ENCODE results near the gene FRYL.
A peak's percentile ranks its signal among the peaks of the same experiment; 100 is the strongest.
"Not testable (repeated sequence)": the region's sequence is repeated elsewhere in the genome, so short reads cannot be mapped to it uniquely, and the experiment has no call there.

Gene FRYL

DNA sequence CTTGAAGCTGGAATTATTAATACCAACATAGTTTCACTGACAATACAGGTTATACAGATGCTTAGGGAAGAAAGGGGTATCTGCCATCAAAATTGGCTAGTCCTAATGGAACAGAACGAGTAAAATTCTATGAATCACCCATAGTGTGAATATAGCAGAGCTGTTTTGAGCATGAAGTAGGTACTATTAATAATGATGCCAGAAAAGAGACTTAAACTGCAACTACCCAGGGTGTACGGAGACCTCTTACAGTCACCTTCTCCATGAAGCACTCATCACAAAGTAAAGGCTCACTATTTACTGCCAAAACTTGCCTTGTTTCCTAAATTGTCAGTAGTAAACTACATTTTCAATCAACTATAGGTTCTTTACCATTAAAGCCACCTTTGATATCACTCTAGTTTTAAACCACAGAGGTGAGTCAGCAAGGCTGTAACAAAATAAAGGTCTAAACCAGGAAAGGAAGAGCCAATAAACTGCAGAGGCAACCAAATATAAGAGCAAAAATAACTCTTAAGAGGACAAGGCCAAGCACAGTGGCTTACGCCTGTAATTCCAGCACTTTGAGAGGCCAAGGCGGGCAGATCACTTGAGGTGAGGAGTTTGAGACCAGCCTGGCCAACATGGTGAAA, 114.4 kb downstream of the FRYL start:
- no peak for DNase-seq (ENCODE audit: low read depth in 2 of 2, low spot score in 1 of 2)

DNA sequence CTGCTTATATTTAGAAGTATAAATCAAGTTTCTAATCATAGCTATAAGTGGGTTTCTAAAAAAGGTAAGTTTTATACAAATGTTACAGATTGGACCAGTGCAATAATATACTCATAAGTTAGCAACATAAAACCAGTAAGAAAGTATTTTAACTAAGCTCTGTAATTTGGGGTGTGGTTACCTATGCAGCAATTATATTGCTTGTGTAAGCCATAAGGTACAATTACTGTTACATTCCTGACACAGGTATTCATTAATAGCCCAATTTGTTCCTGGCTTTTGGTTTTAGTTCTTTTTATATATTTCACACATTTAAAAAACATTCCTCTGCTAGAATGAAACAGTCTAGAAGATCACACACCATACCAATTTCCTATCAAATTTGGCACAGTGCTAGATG, 115.1 kb downstream of the FRYL start:
- no peak for DNase-seq (ENCODE audit: low read depth in 2 of 2, low spot score in 1 of 2)

DNA sequence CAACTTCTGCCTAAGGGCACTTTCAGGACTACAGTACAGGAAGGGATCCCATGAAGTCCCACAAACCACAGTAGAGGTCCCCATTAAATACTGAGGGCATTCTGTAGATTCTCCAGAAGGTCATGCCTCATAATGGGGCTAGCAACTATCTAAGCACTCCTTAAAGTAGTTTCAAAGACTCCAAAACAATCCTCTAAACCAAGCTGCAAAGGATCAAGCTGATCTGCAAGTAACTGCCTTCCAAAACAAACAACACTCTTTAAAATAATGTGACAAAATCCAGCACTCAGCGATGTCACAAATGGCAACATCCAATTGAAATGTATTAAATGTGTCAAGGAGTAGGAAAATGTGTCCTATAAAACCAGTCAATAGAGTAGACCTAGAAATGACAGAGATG, 118.7 kb downstream of the FRYL start:
- DNase-seq (ENCODE audit: low read depth in 2 of 2, low spot score in 1 of 2) = no peak

DNA sequence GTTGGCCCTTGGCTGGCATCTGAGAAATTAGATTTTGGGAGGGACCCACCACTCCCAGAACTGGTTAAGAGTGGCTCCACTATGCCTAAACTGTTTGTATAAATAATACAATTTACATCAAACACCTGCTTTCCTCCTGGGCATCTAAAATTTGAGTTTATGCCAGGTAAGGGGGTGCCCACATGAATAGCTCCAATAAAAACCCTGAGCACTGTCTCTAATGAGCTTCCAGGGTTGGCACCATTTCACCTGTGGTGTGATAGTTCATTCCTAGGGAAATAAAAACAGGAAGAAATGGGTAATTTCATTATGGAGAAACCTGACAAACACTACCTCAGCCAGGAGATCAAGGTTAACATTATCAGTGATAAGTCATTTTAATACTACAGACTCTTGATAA, 119.7 kb downstream of the FRYL start:
- DNase-seq (ENCODE audit: low read depth in 2 of 2, low spot score in 1 of 2) = no peak

DNA sequence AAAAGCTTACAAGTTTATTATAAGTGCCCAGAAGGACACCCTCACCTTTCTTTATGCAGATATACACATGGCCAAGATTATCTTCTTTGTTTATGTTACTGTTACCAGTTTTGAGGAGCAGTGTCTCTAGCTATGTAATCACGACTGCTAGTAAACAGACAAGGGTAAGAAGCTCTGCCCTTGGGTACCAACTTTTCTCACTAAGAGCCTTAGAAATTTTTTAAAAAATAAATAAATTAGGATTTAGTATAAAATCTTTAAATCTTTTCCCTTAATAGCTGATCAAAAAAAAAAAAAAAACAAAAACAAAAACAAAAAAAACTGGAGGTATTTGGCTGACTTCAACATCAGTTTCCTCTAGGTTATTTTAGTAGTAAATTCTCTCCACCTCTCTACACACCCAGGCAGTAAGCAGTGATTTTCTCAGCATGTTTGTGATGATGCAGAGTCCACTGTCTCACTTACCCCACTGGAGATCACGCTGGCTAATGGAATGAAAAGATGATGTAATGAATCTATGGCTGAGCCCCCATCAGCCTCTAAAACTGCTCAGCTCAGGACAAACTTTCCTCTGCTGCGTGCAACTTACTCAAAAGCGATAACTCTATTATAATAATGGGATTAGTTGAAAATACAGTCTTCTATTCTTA, 125.9 kb downstream of the FRYL start:
- no peak for DNase-seq (ENCODE audit: low read depth in 2 of 2, low spot score in 1 of 2)

DNA sequence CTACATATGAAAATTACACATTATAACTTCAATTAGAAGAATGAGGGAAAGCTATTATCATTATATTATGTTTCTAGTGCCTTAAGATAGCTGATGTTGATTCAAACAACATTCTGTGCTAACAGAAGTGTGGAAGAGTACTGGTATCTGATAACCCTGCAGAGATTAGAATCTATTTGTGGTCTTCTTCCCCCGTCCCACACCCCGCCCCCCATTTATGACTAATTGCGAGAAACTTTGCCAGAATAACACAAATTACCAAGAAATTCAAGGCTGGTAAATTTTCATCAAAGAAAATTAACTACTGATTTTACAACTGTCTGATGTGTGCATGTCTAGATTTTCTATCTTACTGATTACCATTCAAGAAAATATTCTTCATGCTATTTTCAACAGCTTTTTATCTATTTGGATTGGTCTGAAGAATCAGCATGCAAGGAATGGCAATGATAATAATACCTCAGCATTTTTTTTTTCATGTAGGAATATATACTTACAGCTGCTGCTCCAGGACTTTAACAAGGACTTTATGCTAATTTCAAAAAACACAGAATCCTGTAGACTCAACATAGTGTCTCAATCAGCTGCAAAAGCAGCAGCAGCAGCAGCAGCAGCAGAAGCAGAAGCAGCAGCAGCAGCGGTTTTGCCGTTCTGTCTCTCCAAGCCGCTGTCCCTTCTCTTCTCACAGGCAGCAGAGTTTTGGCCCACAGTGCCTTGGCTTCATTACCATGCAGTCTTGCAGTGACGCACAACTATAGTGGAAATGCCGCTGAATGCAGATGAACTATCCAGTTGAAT, 126.7 kb downstream of the FRYL start:
- DNase-seq (ENCODE audit: low read depth in 2 of 2, low spot score in 1 of 2) = peak in 1 of 2 donors; percentile 11

DNA sequence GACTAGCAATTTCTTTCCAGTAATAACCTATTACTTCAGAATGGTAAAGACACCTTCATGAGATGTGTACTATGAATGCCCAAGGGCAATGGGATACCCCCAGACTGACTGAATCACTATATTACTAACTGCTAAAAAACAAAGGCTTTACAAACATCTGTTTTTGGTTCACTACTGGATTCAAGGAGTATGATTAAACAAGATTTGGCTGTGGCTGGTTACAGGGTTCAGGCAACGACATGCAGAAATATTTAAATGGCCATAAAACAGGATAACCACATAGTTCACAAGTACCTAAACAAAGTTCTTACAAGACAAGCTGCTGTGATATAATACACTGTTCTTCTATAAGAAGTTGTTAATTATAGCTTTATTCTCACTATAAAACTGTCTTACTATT, 128.2 kb downstream of the FRYL start:
- no peak for DNase-seq (ENCODE audit: low read depth in 2 of 2, low spot score in 1 of 2)

DNA sequence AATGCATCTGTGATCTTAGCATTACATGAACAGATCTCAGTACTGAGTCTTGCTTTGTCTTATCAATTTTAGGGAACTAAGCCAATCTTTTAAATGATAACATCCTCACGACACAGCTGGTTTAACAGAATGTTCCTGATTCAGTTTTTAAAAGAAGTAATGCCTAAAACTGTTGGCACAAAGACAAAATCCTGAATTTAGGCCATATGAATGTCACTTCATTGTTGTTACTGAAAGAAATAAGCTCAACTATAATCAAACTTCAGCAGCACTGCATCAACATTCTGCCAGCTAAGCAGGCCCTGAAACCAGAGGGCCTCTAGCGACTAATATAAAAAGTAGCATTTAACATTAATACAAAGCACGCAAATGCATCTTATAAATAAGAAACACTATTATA, 130.6 kb downstream of the FRYL start:
- no peak for DNase-seq (ENCODE audit: low read depth in 2 of 2, low spot score in 1 of 2)

DNA sequence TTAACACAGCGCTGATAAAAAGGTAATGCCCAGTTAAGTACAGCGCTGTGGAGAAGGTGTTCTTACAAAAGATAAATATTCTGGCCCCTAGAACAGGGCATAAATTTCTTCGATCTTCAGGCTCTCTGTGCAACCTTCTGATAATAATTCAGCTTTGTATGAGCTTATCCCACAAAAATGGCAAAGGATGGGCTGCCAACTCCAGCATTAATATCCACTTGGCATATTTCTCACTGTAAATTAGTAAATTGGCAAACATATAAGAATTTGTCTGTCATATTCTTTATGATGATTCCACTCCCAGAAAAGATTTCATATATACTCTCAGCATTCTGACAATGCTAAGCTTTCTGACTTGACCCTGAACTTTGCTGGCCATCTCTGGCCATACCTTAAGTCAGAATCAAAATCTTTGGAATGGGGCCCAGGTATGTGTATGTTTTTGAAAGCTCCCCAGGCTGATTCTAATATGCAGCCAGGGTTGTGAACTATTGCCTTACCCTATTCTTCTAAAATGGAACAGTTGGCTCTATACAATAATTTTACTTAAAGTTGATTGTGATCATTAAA, 134.8 kb downstream of the FRYL start:
- DNase-seq (ENCODE audit: low read depth in 2 of 2, low spot score in 1 of 2) = no peak

DNA sequence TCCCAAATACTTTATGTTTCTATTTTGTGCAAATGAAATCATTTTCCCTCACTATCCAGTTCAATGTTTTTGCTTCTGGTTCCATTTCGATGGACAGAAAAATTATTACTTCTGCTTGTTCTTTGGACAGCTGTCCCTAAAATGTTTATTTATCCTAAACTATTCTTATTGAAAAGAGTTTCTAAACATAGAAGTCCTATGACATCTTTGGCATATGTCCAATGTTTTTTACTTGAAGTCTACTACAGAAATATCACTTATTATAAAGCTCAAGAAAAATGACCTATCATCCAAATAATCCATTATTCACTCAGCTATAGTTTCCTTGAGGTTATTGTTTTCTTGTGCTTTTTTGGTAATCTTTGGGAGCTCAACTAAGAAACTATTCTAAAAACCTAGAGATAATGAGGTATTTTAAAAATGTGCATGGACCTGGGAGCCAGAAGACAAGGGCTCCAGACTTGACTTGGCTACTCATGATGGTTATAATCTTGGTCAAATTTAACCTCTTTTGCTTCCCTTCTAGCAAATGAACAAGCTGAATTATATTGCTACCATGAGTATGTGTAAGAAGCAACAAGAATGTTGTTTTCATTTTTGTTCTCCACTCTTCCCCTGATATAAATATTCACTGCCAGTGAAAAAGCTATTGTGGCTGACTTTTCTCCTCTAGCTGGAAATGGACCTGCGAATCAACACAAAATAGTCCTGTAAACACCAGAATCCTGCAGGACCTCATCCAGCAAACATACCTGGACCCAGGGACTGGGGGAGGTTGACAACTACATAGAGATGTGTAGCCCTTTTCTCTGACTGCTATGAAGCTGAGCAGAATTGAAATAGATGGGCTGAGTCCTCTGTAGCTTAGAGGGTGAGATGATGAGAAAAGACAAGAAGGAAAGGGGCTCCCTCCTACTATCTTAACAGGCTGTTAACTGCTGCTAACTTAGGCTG, 137.4 kb downstream of the FRYL start:
- no peak for DNase-seq (ENCODE audit: low read depth in 2 of 2, low spot score in 1 of 2)

DNA sequence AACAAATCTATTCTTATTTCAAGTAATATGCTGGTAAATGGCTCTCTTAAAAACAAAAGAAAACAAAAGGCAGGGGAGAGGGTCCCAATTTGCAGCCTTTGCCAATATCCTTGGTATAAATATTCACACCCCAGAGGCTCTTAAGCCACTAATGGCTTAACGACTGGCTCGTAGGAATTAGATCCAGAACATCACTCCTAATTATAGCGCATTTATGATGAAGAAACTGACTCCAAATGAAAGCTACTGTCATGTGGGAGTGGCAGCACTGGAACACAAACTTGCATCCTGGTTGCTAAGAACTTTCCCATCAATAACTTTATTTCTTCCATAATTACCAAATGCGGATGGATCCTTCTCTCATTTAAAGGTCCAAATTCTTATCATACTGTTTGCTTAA, 138.7 kb downstream of the FRYL start:
- no peak for DNase-seq (ENCODE audit: low read depth in 2 of 2, low spot score in 1 of 2)

DNA sequence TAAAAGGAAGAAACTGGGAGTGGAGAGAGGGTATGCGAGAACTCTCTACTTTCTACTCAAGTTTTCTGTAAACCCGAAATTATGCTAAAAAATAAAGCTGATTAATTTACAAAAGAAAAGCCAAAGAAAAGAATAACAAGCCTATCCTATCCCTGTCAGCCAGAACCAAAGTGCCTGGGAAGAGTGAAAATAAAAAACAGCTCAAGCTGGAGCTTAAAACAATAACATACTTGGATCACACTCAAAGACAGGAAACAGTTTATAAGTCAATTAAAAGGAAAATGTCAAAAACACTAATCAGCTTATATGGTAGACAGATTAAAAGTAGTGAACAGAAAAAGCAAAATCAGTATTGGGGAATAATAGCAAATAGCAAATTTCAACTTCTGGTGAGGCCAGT, 139.4 kb downstream of the FRYL start:
- DNase-seq (ENCODE audit: low read depth in 2 of 2, low spot score in 1 of 2) = no peak

DNA sequence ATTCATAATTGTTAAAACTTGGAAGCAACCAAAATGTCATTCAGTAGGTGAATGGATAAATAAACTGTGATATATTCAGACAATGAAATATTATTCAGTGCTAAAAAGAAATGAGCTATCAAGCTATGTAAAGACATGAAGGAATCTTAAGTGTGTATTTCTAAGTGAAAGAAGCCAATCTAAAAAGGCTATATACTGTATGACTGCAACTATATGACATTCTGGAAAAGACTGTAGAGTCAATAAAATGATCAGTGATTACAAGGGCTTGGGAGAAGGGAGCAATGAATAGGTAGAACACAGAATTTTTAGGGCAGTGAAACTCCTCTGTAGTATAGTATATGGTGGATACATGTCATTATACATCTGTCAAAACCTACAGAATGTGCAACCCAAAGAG, 139.9 kb downstream of the FRYL start:
- no peak for DNase-seq (ENCODE audit: low read depth in 2 of 2, low spot score in 1 of 2)

DNA sequence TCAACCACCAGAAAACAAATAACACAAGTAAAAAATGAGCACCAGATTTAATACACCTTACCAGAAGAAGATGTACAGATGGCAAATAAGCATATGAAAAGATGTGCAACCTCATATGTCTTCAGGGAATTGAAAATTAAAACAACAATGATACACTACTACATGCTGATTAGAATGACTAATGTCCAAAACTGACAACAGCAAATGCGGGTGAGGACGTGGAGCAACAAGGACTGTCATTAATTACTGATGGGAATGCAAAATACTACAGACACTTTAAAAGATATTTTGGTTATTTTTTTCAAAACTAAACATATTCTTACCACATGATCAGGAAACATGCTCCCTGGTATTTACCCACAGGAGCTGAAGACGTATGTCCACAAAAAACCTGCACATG, 140.3 kb downstream of the FRYL start:
- DNase-seq (ENCODE audit: low read depth in 2 of 2, low spot score in 1 of 2) = no peak

DNA sequence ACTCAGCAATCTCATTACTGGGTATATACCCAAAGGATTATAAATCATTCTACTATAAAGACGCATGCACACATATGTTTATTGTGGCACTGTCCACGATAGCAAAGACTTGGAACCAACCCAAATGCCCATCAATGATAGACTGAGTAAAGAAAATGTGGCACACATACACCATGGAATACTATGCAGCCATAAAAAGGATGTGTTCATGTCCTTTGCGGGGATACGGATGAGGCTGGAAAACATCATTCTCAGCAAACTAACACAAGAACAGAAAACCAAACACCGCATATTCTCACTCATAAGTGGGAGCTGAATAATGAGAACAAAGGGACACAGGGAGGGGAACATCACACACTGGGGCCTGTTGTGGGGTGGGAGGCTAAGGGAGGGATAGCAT, 141.5 kb downstream of the FRYL start:
- DNase-seq (ENCODE audit: low read depth in 2 of 2, low spot score in 1 of 2) = not testable (repeated sequence)

DNA sequence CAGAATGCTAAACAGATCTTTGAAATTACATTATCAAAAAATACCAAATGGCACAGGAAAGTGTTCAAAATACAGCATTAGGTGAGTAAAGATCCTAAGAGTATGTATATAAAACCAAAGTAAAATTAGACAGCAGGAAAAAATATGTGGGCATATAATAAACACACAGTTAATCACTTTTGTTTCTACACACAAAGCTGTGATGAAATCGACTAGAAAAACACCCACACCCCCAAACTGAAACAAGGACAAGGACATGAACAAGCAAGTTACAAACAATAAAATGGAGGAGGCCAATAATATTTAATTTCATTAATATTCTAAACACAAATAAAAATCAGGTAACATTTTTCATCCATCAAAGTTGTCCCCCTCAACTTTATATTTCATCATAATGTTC, 143.2 kb downstream of the FRYL start:
- DNase-seq (ENCODE audit: low read depth in 2 of 2, low spot score in 1 of 2) = no peak

DNA sequence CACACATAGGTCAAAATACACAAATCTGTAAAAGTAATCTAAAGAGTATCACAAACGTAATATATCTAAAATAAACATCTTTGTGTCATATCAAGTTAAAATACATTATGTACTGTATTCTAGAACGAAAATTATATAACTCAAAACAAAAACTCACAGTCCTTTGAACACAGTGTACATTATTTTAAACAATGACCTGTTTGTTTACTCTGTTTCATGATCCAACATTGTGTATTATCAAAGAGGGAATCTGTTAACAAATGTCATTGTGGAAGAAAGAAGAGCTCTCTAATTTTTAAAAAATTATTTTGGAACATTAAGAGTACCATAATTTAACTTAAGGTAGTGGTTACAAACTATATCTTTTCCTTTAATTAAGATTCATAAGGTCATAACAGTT, 144.1 kb downstream of the FRYL start:
- DNase-seq (ENCODE audit: low read depth in 2 of 2, low spot score in 1 of 2) = no peak

DNA sequence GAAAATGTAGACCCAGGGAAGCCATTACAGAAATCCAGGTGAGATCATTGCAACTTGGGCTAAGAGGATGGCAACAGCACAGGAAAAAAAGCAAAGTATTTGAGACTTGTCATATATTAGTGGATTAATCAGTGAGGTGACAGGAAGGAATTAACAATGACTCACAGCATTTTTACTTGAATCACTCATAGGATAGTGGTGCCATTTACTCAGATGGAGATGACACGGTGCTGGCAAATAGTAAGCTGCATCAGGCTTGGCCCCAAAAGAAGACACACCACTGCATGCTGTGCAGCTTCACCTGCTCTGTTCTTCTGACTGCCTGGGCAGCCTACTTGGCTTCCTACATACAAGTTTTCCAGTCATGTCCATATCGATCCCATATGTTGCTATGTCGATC, 144.8 kb downstream of the FRYL start:
- DNase-seq (ENCODE audit: low read depth in 2 of 2, low spot score in 1 of 2) = no peak

DNA sequence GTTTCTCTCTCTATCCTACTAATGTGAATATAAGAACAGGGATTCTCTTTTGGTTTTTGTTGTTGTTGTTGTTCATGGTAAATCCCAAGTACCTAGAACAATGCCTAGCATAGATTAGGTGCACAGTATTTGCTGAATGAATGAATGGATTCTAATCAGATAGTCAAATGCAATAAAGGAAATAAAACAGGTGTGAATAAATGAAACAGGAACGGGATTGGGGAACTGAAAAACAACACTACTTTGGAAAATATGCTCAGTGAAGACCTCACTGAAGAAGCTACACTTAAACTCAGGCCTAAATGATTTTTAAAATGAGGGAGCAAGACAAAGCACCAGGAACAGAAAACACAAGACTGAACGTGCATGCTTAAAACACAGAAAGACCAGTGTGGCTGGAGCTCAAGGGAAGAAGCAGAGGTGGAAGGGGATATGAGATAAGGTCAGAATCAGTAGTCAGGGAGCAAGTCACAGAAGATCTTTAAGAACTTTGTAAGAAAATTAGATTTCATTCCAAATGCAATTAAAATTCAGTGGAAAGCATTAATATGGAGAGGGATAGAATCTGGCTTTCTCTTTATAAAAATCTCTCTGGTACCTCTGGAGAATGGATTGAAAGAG, 145.3 kb downstream of the FRYL start:
- no peak for DNase-seq (ENCODE audit: low read depth in 2 of 2, low spot score in 1 of 2)

DNA sequence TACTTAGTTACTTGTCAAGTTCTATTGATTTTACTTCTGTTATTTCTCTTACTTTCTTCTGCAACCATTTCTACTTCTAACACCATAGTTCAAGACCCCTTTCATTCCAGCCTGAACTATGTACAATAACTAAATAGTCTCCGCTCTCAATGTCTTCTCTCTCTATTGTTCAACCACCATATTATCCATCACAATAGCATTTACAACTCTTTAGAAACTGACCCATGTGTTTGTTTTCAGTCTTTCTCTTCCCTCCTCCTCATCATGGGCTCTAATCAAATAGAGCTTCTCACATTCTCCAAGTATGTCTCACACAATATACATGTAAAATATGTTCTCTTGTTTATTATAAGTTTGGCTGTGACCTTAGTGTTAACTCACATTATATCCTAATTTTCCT, 146.4 kb downstream of the FRYL start:
- no peak for DNase-seq (ENCODE audit: low read depth in 2 of 2, low spot score in 1 of 2)

DNA sequence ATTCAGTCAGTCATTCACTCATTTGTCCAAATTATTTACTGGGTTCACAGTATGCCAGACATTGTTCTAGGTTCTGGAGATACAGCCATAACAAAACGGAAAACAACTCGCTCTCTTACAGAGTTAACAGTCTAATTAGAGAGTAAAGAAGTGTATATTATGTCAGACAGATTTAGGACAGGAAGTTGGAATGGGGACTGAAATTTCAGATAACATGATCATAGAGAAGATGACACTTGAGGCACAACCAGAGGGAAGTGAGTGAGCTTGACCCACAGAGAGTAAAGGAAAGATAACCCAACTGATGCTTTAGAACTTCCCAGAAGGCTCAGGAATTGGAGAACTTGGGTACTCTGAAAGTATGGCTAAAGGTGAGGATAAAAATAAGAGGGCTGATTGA, 150.6 kb downstream of the FRYL start:
- no peak for DNase-seq (ENCODE audit: low read depth in 2 of 2, low spot score in 1 of 2)
